ENCODE measurements around the gene FRMD4B. TPM values are rescaled to one million over a fixed set of nuclear protein-coding genes. Genes with fewer than 3 reads are reported as not detected.

The FRMD4B gene
- total and polyA plus RNA-seq, 2 experiments from 2014 or later, result 6.4 to 12.8 TPM

- TF ChIP-seq ZNF462 (CRISPR knock-in tag; IDR thresholded peaks at IDR 0.05) (no peak), ZNF114 (CRISPR knock-in tag; IDR thresholded peaks at IDR 0.05) (no peak), REST (IDR thresholded peaks at IDR 0.05; ENCODE audit: unreplicated experiment) (no peak), EZH2 (IDR thresholded peaks at IDR 0.05; ENCODE audit: low read depth, unreplicated experiment) (no peak), EZH2phosphoT487 (IDR thresholded peaks at IDR 0.05; ENCODE audit: unreplicated experiment) (no peak), JUNB (IDR thresholded peaks at IDR 0.05; ENCODE audit: unreplicated experiment) (no peak), ZNF331 (CRISPR knock-in tag; IDR thresholded peaks at IDR 0.05; ENCODE audit: low read depth) (no peak), POLR2AphosphoS5 (IDR thresholded peaks at IDR 0.05; ENCODE audit: low read depth) (no peak), CTCF (conservative IDR thresholded peaks at IDR 0.05; ENCODE audit: low read depth in 2 of 2) (no peak), NANOG (IDR thresholded peaks at IDR 0.05; ENCODE audit: borderline replicate concordance) (no peak)
Observed at GRCh38 chr3:69194431-69195165, 191.3 kb downstream of the FRMD4B start (continued).
